ENCODE data around the gene WDR90.

WDR90 gene

DNA sequence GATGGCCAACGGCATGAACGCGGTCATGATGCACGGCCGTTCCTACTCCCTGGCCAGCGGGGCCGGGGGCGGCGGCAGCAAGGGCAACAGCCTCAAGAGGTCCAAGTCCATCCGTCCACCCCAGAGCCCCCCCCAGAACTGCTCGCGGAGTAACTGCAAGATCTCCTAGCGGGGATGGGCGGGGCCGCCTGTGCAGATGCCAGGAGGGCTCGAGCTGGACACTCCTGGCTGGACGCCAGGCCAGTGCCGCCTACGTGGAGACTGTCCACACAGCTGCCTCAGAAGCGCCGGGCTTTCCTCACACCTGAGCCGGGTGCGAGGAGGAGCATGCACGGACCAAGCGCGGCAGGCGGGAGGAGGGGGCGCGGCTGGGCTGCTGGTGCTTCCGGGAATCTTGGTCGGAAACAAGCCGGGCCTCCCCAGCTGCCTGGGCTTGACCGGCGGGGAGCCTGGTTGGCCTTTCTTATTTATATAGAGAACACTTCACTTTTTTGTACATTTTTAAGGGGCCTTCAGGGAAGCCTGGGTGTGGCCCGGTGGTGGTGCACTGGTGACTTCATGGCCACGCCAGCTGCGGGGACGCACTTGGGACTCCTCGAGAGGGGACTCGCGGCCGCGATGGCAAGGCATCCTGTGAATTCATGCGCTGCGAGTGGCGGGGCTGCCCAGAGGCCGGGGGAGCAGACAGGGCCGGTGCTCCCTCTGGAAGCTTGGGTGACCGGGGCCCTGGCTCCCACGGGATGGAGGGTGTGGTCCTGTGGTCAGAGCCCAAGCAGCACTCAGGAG, 21.5 kb upstream of the WDR90 start:
- TF ChIP-seq CTCF (IDR thresholded peaks at IDR 0.05) = no peak

DNA sequence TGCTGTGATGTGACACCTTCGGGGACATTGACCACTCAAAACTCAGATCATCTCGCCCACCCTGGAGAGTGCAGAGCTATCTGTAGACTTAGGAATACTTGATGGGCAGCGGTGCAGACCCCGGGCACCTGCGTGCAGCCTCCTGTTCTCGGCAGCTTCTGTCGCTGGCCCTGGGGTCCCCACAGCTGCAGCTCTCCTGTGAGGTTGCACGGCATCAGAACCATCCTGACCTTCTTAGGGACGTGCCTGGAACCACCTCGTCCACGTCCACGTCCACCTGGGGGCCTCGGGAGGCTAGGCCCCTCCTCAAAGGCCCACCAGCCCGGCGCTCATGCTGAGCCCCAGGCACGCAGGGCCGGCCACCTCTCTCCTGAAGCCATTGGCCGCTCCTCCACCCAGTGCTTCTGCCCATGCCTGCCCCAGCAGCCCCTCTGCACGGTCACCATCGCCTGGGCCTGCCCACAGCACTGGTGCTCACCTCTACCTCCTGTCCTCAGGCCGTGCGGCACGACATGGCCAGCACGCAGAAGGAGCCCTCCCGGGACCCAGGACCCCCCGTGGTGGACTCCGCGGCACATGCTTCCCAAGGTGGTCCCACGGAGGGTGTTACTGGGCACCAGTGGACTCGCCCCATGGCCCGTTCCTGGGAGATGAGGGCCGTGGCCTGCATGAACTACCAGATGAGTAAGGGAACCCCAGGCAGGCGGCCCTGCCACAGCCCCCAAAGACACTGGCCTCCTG, 20.7 kb upstream of the WDR90 start:
- no peak for TF ChIP-seq CTCF (IDR thresholded peaks at IDR 0.05)

DNA sequence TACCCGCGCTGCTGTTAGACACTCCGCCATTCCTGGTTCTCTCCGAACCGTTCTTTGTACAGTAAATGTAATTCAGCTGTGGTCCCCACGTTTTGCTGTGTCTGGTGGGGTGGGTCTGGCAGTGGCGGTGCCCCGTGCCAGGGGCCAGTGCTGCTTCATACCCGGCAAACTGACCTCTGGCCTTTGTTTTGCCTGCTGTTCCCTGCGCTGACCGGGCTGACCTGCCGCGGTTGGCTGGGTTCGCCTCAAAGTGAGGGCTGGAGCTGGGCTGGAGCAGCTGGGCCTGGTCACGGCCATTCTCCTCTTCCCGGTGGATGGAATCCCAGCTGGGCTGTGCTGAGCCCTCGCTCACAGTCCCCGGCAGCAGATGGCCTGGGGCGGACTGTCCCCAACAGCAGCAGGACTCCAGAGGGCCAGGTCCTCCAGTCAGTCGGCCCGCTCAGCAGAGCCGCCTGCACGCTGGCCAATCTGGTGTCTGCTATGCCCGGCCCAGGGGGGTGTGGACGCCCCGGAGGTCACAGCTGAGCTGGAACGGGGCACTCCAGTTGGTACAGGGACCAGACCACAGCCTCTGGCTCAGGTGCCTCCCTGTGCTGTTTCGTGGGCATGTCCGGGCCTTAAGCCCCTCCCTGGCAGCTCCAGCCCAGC, 19.9 kb upstream of the WDR90 start:
- TF ChIP-seq CTCF (IDR thresholded peaks at IDR 0.05) = no peak

GRCh38 chr16:629833-630248, 19.3 kb upstream of the WDR90 start:
- TF ChIP-seq CTCF (IDR thresholded peaks at IDR 0.05) = no peak

GRCh38 chr16:630249-630814, 18.8 kb upstream of the WDR90 start:
- TF ChIP-seq CTCF (IDR thresholded peaks at IDR 0.05) = no peak

DNA sequence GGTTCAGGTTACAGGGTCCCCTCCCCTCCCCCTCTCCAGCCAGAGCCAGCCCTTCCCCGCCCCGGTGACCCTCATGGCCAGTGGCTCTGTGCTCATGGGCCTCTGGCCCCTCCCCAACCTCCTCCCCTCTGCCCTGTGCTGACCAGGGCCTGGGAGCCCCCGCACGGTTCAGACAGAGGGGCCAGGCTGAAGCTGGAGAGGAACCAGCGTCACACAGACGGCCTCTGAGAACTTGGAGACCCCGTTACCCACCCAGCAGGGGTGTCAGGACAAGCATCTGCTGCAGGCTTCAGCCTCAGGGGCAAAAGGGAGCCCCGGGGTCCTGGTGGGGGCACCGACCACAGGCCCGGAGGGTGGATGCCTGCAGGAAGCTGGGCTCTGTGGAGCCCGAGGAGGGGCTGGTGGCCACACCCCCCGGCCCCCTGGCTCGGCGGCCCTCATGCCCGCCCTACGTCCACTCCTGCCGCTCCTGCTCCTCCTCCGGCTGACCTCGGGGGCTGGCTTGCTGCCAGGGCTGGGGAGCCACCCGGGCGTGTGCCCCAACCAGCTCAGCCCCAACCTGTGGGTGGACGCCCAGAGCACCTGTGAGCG, 18.3 kb upstream of the WDR90 start, which contains the start of gene WFIKKN1:
WFIKKN1 (plus strand) TSS at position 171 of the 591 bp plus-strand sequence; CDS start at position 440, 269 bp downstream.
- no peak for TF ChIP-seq CTCF (IDR thresholded peaks at IDR 0.05)

DNA sequence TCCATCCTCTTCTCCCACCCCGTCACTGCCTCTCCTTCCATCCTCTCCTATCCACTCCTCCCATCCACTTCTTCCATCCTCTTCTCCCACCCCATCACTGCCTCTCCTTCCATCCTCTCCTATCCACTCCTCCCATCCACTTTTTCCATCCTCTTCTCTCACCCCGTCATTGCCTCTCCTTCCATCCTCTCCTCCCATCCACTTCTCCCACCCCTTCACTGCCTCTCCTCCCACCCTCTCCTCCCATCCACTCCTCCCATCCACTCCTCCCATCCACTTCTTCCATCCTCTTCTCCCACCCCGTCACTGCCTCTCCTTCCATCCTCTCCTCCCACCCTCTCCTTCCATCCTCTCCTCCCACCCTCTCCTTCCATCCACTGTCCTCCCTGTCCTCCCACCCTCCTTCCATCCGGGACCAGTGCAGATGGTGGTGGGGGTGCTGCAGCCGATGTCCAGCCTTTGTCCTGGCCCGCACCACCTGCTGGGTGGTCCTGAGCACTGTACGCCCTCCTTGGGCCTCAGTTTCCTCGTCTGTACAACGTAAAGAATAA, 17.3 kb upstream of the WDR90 start:
- no peak for TF ChIP-seq CTCF (IDR thresholded peaks at IDR 0.05)

All from LNCAP (cell line).